ENCODE data around the gene KCNAB1.

DNA sequence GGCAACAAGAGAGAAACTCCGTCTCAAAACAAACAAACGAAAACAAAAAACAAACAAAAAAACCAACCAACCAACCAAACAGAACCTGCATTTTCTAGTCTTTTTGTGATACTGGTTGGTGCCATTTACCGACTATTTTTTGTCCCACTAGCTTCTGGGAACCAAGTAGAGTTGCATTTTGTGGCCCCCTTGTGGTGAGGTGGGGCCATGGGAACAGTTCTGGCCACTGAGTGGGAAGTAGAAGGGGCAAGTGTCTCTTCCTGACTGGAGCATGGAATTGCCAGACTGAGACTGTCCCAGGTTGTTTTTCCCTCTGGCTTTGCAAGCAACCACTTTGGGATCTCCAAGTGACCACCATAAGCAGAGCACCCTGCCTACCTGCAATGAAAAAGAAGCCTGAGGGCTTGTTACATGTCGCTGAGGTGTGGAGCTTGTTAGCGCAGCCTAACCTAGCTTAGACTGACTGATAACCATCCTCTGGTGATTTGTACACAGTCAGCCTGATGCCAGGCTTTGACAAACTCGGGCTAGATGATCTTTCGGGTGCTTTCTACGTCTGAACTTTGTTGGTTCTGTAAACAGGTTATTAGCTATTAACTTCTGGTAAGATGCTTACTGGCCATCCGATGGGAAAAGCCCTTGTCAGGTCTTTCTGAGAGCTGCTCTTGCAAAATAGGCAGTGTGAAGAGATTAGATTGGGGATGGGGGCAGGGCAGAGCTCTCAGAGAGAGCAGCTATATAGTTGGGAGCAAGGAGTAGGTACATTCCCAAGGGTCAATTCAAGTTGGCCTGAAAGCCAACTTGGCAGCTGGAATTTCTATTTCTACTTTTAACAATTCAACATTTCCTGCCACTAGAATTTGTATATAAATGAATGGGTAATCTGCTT lies 262.3 kb downstream of the KCNAB1 start:
- TF ChIP-seq, protein P1, sequence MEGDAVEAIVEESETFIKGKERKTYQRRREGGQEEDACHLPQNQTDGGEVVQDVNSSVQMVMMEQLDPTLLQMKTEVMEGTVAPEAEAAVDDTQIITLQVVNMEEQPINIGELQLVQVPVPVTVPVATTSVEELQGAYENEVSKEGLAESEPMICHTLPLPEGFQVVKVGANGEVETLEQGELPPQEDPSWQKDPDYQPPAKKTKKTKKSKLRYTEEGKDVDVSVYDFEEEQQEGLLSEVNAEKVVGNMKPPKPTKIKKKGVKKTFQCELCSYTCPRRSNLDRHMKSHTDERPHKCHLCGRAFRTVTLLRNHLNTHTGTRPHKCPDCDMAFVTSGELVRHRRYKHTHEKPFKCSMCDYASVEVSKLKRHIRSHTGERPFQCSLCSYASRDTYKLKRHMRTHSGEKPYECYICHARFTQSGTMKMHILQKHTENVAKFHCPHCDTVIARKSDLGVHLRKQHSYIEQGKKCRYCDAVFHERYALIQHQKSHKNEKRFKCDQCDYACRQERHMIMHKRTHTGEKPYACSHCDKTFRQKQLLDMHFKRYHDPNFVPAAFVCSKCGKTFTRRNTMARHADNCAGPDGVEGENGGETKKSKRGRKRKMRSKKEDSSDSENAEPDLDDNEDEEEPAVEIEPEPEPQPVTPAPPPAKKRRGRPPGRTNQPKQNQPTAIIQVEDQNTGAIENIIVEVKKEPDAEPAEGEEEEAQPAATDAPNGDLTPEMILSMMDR (IDR thresholded peaks at IDR 0.05; ENCODE audit: poor library complexity), result peak; percentile 30
- TF ChIP-seq EZH2phosphoT487 (IDR thresholded peaks at IDR 0.05; ENCODE audit: low read depth, severe bottlenecking, unreplicated experiment) (no peak), EZH2 (IDR thresholded peaks at IDR 0.05; ENCODE audit: borderline replicate concordance) (no peak)

Measured in hepatocyte (in vitro differentiated cells).